GM21390 (cell line): ENCODE data around the gene APOL2.
"Not testable (repeated sequence)": the region's sequence is repeated elsewhere in the genome, so short reads cannot be mapped to it uniquely, and the experiment has no call there.

Experiments
- ATAC-seq: cut with Tn5 transposase; IDR thresholded peaks from one replicate; pipeline ENCODE4 v1.9.1; 2021; ENCODE audit not compliant: unreplicated experiment

The APOL2 gene

DNA sequence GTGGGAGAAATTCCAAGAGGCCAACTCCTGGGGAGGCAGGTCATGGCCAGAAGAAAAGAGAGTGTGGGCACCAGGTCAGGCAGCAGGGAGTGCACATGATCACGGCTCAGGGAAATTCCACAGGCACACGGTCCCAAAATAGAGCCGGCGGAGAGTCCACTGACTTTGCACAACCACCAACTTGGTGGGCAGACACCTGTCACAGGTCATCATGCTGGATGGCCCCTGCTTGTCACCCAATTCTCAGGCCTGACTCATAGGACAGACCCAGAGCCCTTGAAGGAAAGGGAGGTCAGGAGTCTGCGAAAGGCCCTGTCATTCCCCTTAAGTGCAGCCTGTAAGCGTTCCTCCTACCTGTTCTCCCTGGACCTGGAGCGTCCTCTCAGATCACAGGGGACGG is 15.8 kb downstream of the APOL2 start:
- no peak for ATAC-seq

DNA sequence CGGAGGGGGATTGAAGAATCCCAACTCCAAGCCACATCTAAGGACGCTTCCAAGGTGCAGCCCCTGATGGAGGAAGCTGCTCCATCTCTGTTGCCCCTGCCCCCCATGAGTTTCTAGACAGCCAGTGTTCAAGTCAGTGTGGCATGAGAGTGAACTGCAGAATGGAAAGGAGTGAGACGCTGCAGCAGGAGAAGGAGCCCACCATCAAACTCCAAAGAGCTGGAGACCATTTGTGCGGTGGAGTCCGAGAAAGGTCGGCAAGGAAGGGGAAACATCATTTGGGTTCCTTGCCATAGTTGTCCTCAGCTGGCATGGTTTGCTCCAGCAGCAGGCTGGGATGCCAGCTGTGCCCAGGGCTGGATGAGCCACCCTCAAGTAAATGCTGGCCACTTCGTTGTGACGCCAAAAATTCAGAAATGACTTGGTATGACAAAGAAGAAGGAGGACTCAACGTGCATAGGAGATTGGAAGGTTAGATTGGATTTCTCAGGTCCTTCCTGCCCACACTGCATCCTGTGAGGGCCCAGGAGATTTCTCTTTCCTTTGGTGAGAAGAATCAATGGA is 16.4 kb downstream of the APOL2 start:
- no peak for ATAC-seq

DNA sequence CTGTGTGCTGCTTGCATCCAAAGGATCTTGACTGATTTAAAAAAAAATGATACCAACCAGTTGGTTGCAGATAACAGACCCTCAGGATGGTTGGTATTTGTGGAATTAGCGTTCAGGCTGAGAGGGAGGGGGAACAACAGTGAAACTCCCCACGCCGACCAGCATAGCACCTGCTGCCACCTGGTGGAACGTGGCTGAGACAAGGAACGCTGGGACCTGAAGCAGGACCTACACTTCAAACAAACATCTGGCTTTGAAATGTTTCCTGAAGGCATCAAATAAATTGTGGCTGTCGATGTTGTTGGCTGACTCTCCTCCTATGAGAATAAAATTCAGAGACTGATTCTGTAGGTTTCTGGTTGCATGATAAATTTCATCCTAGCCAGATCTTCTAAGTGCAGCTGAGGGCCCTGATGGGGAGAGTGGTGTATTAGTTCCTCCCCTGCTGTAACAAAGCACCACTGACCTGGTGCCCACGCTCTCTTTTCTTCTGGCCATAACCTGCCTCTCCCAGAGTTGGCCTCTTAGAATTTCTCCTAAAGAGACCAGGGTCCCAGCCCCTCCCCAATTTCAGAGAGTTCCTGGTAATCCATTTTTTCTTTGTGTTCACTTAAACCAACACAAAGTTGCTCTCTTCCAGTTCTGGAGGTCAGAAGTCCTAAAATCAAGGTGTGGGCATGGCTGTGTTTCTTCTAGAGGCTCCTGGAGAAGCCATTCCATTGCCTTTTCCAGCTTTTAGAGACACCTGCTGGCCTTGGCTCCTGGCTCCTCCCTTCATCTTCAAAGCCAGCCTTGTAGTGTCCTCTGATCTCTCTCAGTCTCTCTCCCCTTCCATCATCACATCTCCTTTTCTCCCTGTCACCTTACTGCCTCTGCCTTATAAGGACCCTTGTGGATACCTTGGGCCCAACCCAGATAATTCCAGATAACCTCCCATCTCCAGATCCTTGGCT is 17.3 kb downstream of the APOL2 start:
- ATAC-seq, result no peak

DNA sequence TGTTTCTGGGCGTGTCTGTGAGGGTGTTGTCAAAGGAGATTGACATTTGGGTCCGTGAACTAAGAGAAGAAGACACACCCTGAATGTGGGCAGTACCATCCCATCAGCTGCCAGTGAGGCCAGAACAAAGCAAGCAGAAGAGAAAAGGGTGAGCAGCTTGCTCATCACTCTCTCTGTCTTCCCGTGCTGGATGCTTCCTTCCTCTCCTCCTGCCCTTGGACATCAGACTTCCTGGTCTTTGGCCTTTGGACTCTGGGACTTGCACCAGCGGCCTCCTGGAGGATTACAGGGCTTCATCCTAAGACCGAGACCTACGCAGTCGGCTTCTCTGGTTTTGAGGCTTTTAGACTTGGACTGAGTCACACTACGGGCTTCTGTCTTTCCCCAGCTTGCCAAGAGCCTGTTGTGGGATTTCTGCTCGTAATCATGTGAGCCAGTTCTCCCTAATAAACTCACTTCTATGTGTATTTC is 18.8 kb downstream of the APOL2 start:
- no peak for ATAC-seq

DNA sequence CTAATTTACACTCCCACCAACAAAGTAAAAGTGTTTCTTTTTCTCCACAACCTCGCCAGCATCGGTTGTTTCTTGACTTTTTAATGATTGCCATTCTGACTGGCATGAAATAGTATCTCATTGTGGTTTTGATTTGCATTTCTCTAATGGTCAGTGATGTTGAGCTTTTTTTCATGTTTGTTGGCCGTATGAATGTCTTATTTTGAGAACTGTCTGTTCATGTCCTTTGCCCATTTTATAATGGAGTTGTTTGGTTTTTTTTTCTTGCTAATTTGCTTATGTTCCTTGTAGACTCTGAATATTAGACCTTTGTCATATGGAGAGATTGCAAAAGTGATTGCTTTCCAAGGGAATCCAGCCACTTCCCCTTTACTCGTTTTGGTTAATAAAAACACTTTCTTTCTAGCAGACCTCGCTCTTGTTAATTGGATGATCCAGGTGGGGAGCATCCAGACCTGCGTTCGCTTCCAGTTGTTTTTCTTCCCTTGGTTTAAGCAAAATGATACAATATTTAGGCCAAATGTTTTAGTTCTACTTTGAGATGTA is 20.6 kb downstream of the APOL2 start:
- no peak for ATAC-seq

DNA sequence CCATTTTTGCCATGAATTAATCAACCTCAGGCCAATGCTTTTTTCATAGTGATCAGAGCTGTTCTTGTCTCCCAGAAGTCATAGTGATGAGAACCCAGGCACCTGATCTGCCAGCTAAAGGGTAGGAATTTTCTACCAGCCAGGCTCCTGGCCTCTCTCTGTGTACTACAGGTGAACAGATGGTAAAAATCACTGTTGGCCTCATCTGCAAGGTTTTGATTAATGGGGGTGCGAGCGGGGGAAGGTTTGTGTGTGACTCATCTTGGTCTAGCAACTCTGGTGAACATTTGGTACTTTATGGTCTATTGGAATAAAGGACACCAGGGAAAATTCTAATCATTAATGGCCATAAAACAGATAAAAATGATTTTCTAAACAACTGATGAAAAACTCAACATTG is 23.3 kb downstream of the APOL2 start:
- no peak for ATAC-seq

DNA sequence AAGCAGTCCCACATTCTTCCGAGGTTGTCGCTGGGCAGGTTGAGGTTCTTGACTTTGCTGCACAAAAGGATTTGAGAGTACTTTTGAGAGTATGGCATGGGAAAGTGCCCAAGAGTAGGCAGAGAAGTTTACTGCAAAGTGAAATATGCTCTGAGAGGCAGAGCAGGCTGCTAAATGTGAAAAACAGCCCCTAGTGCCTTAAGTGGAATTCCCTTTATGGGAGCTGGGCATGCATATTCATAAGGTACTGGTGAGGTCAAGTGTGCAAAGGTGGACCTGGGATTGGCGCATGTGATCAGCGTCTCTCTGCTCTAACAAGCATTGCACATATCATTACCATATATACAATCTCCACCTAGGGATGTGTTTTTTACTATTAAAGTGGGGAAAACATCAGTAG is 25.7 kb downstream of the APOL2 start:
- no peak for ATAC-seq

DNA sequence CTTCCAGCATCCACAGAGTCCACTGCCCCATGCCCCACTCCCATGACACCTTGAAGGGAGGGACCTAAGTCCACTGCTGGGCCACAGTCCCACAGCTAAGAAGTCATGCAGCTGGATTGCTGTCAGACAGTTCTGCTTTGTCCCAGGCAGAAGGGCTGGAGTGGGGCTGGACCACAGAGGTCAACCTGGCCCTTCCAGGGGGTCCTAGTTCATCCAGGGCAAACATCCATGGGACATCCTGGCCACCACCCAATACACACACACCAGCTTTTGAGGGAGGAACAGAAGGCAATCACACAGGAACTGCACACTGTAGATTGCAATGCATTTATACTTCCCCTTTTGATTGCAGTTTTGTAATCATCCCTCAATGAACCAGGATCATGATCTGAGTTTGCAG is 26.4 kb downstream of the APOL2 start:
- no peak for ATAC-seq

DNA sequence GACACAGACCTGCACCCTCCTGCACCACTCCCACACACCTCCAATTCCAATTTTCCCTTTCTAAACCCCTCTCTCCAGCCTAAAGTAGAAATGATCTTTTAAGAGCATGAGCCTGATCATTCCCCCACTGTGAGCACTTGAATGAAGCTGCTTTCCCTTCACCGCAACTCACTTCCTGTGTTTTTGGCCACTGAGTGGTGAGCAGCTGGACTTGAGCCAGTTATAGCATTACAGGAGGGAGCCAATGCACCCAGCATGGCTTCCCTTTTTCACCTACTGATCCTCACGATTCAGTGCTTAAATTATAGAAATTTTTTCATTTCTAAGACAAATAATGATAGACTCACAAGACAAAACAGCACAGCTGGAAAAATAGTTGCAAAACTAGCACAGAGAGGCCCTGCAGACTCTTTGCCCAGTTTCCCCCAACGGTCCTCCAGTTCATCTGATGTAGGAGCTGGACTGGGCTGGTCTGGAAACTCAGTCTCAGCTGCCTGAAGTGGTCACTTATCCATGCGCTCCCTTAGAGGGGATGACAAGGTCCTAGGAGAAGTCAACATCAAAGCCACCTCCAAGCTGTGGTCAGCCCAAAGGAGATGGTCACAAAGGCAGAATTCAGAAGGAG is 28.0 kb downstream of the APOL2 start:
- ATAC-seq, result no peak

DNA sequence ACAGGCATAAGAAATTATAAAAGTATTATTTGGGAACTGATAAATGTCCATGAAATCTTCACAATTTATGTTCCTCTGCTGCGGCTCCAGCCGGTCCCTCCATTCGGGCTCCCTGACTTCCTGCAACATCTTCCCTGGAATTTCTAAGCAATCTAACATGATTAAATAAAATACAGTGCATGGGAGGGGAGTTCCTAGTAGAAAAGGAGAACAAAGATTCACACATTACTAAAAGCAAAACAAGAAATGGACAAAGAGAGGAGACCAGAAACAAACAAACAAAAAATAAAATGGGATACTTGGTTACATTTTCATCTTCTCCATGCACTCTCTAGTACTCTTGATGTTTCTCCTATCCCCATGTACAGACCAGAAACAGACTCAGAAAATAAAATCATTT is 29.1 kb downstream of the APOL2 start:
- ATAC-seq, result no peak

DNA sequence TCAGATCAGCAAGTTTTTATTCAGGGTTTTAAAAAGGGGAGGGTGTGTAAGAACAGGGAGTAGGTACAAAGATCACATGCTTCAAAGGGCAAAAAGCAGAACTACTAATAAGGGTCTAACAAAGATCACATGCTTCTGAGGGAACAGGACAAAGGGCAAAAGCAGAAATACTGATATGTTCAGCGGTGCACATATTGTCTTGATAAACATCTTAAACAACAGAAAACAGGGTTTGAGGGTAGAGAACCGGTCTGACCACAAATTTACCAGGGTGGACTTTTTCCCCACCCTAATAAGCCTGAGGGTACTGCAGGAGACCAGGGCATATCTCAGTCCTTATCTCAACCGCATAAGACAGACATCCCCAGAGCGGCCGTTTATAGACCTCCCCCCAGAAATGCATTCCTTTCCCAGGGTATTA is 29.8 kb downstream of the APOL2 start:
- not testable (repeated sequence) for ATAC-seq

DNA sequence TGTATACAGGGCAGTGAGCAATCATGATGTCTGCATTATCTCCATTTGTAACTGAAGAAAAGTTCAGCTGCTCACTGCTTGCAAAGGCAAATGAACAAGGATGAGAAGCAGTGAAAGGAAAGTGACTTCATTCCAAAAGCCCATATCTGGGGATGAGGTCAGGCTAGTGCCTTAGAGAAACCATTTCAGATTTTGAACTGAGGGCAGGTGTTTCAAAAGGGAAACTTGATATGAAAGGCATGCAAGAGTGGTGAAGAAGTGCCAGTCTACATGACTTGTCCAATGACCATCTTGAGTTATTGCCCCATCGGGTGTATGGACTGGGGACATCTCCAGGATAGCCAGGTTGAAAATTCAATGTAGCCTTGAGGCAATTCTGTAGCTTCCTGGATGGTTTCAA is 30.4 kb downstream of the APOL2 start:
- ATAC-seq, result no peak

DNA sequence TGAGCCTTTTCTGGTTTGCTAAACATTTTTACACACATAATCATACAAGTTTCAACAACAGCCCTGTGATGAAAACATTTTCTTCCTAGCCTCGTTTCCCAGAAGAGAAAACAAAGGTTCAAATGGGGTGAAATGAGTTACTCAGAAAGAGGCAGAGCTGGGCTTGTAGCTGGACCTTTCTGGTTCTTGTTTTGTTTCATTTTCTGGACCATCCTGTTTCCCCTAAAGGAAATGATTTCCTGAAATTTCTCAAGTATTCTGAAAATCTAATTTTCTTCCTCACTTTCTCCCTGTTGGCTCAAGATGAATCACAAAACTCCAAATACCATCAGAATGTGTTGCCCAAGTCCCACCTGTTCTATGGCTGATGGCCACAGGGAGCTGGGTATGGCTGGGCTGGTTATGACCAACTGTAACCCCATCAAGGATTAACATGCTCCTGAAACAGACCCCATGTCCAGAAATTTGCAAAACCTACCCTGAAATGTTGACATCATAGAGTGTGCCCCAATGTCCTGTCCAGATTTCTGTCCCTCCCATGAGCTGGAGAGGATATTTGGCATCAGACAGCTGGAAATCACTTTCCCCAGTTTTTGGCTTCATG is 31.1 kb downstream of the APOL2 start:
- ATAC-seq, result no peak

DNA sequence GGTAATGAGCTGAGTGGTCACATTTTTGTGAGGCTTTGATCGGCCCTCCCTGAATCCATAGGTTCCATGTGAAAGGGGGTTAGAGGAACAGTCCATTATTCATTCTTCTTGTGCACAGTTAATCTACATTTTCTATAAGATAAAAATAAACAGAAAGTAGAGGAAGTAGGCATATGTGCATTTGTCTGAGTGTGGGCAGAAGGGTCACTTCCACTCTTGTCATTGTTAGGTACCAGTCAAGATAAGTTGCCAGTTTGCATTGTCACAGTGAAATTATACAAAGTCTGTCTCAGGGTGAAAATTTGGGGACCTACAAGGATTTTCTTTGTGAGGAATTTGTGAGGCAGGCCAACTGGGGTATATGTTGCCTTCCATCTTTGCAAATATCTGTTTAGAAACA is 33.1 kb downstream of the APOL2 start:
- ATAC-seq, result no peak

DNA sequence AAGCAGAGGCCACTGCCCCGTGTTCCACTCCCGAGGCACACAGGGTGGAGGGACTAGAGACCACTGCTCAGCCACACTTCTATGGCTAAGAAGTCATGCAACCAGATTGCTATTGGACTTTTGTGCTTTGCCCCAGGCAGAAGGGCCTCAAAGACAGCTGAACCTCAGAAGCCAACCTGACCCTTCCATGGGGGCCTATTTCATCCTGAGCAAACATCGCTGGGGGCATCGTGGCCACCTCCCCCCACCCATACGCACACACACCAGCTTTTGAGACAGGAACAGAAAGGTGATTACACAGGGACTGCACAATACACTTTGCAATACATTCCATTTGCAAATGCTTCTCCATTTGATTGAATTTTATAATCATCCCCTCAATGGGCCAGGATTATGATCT is 33.8 kb downstream of the APOL2 start:
- not testable (repeated sequence) for ATAC-seq

DNA sequence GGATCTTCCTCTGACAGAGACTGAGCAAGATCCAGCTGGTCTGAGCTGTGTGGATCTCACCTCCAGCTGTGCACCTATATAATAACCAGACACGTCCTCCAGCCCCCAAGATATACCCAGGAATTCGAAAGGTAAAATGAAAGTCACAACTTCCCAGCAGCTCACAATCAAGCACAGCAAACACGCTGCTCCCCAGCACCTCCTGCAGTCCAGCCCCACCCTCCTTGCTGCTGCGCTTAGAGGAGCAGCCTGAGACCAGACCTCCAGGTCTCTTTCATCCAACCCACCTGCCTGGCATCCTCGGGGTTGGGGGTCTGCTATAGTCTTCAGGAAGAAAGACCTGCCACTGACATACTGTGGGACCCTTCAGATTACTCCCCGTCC is 34.7 kb downstream of the APOL2 start:
- ATAC-seq, result no peak

DNA sequence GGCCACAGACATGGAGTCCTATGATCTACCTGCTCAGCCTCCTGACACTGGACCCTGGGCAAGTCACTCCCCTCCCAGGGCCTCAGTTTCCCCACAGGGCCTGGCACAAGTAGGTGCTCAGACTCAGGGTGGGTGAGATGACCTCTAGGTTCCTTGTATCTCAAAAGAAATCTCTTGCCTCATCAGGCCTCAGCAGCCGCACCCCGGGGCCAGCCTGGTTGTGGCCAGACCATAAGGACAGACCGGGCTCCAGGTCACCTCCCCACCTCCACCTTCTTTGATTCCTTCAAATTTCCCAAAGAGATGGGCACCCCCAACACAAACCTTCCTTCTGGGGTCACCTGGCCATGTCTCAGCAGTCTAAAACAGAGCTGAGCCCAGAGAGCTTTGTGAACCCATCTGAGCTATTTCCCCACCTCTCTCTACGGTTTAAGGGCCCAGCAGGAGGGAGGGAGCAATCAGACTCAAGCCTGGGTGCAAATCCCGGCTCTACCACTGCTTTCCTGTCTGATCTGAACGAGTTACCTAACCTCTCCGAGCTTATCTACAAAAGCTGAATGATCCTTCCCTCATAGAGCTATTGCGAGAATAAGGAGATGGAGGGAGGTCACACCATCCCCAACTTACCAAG is 35.2 kb downstream of the APOL2 start:
- no peak for ATAC-seq

DNA sequence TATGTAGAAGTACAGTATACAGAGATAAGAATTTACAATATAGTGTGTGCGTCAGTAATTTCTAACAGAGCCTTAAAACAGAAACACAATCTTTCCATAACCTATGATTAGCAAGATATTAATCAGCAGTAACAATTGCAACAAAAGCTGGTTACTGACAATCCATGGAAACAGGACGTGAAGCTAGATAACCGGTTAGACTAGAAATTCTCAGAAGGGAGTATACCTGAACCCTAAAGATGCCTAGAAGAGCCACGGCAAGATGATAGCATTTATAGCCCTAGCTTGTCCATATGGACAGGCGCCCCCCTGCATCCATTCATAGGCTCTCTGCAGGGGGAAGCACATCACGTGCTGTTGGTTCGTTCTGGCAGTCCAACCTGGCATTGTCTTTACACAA is 35.9 kb downstream of the APOL2 start:
- ATAC-seq, result not testable (repeated sequence)

DNA sequence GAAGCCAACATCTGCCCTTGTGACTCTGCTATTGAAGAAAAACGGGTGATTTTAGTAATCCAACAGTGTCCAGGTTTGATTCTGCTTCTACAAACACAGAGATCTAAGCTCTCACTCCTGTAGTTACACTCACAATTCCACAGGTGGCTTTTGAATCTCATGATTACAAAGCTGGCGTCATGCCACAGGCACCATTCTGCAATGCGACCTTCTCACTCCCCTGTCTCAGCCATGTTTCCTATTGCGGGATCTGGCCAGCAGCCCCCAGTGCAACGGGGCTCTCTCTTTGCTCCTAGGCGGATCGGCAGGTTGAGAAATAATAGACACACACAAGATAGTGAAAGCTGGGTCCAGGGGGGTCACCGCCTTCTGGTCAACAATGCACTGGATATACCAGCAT is 36.4 kb downstream of the APOL2 start:
- not testable (repeated sequence) for ATAC-seq

DNA sequence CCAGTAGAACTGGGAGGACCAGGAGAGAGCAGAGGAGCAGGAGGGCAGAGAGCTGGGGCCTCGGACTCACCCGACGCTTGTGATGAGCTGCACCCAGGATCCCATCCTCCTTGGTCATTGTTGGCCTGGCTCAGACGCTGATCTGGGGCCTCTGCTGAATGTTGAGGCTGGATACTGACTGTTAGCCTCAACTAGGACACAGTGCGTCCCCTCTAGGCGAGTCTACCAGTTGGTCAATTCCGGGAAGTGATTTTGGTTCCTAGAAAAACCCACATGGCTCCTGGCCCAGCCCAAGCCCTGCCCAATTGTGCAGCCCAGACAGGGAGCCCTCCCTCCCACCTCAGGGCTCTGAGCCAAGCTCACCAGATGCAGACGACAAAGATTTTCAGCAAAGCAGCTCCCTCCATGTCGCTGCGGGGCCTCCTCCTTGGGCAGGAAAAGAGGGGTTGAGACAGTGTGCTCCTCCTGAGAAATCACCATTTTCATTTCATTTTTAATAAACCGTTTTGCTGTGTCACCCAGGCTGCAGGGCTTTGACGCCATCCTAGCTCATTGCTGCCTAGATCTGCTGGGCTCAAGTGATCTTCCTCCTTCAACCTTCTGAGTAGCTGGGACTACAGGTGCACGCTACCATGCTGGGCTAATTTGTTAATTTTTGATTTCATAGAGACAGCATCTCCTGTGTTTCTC is 37.6 kb downstream of the APOL2 start, which contains the start of gene APOL4:
Gene APOL4, minus strand, starts transcription at position 180 of the 690 bp plus-strand sequence. Its CDS starts 75 bp downstream, at position 105.
- no peak for ATAC-seq
